Measurements from ENCODE around the gene TRIM10. TPM values are rescaled to one million over a fixed set of nuclear protein-coding genes. Genes with fewer than 3 reads are reported as not detected.

TRIM10 gene
- total RNA-seq, 4 donors from 2014 or later: not detected

DNA sequence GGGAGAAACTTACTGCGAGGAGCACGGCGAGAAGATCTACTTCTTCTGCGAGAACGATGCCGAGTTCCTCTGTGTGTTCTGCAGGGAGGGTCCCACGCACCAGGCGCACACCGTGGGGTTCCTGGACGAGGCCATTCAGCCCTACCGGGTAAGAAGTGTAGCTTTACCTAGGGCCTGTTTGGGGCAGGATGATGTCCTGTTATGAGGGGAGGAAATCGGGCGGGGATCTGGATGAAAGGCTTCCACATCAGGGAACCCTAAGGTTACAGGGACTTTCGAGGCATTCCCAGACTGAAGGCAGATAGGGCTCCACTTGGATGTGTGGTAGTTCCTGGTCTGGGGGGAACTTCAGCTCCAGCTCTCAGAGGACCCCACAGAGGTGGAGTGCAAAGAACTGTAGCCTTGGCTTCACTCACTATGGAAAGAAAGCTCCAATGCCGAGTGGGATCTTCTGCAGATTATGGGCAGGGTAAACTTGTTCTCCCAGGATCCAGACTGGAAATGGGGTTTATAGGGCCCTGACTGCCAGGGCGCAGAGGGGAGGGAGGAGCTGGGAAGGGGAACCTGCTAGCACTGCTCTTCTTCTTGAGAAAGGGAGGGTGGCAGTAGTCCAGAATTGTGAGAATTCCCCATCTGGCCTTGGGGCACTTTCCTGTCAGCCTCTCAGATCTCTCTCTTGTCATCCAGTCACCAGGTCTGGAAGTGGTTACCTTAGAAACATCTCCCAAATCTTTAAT lies 3.1 kb upstream of the TRIM10 start:
- no peak for ATAC-seq
- intact Hi-C loops (cut with DNase I; ENCODE audit: low total_unique reads) (no loop called here), in situ Hi-C loops (cut with MboI; ENCODE audit: low sequenced_read_pairs in 4 of 4) (loop anchor here in 1 of 4 donors (25.0 kb wide), 1 partner anchor 327 kb away; the partner anchor contains the start of gene HLA-G)
- Histone ChIP-seq H3K4me3 (no peak overlapping the region), H3K27me3 (peaks cover 7 to 10% (median 10%) of the 10 kb centered on the region in 3 donors), H3K4me1 (no peaks in the 10 kb centered on the region), H3K36me3 (no peaks in the 10 kb centered on the region), H3K9me3 (no peaks in the 10 kb centered on the region), H3K27ac (no peak overlapping the region)
- TF ChIP-seq POLR2A (IDR thresholded peaks at IDR 0.05): no peak
- DNase-seq: no peak

DNA sequence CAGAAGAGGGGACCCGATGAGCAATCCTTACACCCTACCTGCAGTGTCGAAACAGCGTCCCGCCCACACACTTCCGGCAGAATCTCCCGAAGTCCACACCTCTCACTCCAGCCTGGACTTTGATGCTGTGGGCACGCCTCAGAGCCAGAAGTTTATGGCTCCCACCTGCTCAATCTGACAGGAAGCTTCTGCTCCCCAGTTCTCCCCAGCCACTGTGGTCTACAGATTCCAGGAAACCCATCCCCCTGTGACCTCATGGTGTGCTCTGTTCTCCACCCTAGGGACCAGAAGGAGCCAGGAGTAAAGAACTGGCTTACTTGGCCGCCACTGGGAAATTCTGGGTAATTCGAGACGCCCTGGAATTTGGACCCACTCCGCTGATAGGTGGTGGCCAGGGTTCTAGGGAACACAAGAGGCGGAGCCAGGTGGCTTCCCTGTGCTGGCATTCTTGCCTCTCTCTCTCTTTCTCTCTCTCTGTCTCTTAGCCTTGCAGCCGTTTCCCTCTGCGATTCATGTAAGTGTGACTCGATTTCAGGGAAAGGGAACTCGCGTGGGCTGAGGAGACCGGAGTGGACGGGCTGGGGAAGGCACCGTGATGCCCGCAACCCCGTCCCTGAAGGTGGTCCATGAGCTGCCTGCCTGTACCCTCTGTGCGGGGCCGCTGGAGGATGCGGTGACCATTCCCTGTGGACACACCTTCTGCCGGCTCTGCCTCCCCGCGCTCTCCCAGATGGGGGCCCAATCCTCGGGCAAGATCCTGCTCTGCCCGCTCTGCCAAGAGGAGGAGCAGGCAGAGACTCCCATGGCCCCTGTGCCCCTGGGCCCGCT lies 2.3 kb upstream of the TRIM10 start, which contains the start of gene TRIM15:
TRIM15 (plus strand) TSS at position 457 of the 828 bp plus-strand sequence; CDS start at position 596, 139 bp downstream.
- no peaks in the 10 kb centered on the region for H3K4me1 ChIP-seq
- DNase-seq (no peak), ATAC-seq (no peak)
- in situ Hi-C loops (cut with MboI; ENCODE audit: low sequenced_read_pairs in 4 of 4): loop anchor here in 1 of 4 donors (25.0 kb wide), 1 partner anchor 326 kb away; the partner anchor contains the start of gene HLA-G
- peaks cover 6 to 10% (median 10%) of the 10 kb centered on the region in 3 donors for H3K27me3 ChIP-seq
- no peak within 1 kb of the TSS for H3K4me3 ChIP-seq
- intact Hi-C loops (cut with DNase I; ENCODE audit: low total_unique reads): no loop called here
- no peak for TF ChIP-seq POLR2A (IDR thresholded peaks at IDR 0.05)
- TF ChIP-seq, protein P1, sequence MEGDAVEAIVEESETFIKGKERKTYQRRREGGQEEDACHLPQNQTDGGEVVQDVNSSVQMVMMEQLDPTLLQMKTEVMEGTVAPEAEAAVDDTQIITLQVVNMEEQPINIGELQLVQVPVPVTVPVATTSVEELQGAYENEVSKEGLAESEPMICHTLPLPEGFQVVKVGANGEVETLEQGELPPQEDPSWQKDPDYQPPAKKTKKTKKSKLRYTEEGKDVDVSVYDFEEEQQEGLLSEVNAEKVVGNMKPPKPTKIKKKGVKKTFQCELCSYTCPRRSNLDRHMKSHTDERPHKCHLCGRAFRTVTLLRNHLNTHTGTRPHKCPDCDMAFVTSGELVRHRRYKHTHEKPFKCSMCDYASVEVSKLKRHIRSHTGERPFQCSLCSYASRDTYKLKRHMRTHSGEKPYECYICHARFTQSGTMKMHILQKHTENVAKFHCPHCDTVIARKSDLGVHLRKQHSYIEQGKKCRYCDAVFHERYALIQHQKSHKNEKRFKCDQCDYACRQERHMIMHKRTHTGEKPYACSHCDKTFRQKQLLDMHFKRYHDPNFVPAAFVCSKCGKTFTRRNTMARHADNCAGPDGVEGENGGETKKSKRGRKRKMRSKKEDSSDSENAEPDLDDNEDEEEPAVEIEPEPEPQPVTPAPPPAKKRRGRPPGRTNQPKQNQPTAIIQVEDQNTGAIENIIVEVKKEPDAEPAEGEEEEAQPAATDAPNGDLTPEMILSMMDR (IDR thresholded peaks at IDR 0.05 in 4 of 5, conservative IDR thresholded peaks at IDR 0.05 in 1 of 5): no peak
- H3K36me3 ChIP-seq: no peaks in the 10 kb centered on the region
- no peak within 1 kb of the TSS for H3K27ac ChIP-seq
- no peaks in the 10 kb centered on the region for H3K9me3 ChIP-seq

DNA sequence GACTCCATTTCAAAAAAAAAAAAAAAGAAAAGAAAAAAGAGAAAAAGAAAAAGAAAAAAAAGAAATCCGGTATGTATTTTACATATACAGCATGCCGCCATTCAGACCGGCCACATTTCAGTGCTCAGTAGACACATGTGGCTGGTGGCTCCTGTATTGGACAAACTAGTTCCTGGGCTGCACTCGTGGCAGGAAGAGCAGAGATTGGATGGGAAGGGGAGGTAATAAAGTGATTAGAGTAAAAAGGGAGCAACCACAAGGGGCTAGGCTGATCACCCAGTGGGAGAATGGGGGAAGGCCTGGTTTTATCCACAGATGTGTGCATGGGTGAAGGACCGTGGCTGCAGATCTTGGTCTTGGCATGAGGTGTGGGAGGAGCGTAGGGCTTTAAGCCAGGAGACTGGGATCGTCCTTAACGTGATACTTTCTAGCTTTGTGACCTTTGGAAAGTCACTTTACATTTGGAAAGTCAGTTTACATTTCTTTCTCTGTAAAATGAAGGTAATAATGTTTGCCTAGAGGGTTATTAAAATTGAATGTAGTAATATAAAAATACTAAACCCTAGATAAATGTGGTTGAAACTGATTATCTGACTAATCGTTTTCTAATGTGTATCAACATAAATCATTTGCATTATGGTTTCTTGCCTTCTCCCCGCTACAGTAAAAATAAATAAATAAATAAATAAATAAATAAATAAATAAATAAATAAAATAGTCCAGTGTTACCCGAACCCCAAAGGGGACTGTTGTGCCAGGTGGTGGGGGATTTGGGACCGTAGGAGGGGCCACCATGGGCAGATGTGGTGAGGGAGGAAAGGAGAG lies 1.5 kb upstream of the TRIM10 start:
- H3K27ac ChIP-seq: no peak overlapping the region
- in situ Hi-C loops (cut with MboI; ENCODE audit: low sequenced_read_pairs in 4 of 4): loop anchor here in 1 of 4 donors (25.0 kb wide), 1 partner anchor 325 kb away; the partner anchor contains the start of gene HLA-G
- H3K9me3 ChIP-seq: no peaks in the 10 kb centered on the region
- intact Hi-C loops (cut with DNase I; ENCODE audit: low total_unique reads): no loop called here
- no peaks in the 10 kb centered on the region for H3K4me1 ChIP-seq
- H3K4me3 ChIP-seq: no peak overlapping the region
- ATAC-seq: no peak
- DNase-seq: no peak
- TF ChIP-seq POLR2A (IDR thresholded peaks at IDR 0.05): no peak
- TF ChIP-seq, protein P1 (IDR thresholded peaks at IDR 0.05 in 4 of 5, conservative IDR thresholded peaks at IDR 0.05 in 1 of 5): no peak
- peaks cover 4 to 10% (median 4%) of the 10 kb centered on the region in 3 donors for H3K27me3 ChIP-seq
- no peaks in the 10 kb centered on the region for H3K36me3 ChIP-seq

DNA sequence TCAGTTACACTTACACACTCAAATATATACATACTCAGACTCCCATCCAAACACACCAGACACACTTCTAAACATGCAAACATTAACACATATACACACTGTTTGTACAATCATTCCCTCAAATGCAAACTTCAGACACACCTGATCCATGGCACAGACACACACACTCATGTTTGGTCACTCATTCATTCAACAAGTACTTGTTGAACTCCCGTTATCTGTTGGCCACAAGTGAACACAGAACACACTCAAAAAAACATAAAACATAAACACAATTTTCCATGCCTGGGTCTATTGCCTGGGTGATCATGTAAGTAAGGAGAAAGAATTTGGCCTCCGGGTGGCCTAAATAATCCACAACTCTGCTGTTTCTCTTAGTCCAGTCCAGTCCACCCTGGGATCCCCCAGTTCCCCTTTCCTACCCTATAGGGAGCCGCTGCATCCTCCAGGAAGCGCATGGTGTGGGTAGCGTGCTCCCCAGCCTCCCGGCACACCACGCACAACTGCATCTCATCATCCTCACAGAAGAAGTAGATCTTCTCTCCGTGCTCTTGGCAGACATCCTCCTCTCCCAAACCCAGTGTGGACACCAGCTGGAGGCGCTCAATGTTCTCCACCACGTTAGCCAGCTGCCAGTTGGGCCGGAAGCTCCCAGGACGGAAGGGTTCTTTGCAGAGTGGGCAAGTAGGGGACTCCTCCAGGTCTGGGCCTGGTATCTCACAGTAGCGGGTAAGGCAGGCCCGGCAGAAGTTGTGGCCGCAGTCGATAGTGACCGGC lies 815 bp downstream of the TRIM10 start:
- no peak overlapping the region for H3K4me3 ChIP-seq
- H3K27ac ChIP-seq: no peak overlapping the region
- intact Hi-C loops (cut with DNase I; ENCODE audit: low total_unique reads) (no loop called here), in situ Hi-C loops (cut with MboI; ENCODE audit: low sequenced_read_pairs in 4 of 4) (loop anchor here in 1 of 4 donors (25.0 kb wide), 1 partner anchor 323 kb away; the partner anchor contains the start of gene HLA-G)
- peaks cover 0 to 6% of the 10 kb centered on the region in 2 donors for H3K4me1 ChIP-seq
- ATAC-seq (no peak), DNase-seq (no peak)
- H3K27me3 ChIP-seq: peaks cover 3 to 12% (median 4%) of the 10 kb centered on the region in 3 donors
- no peak for TF ChIP-seq POLR2A (IDR thresholded peaks at IDR 0.05)
- TF ChIP-seq, protein P1 (IDR thresholded peaks at IDR 0.05 in 4 of 5, conservative IDR thresholded peaks at IDR 0.05 in 1 of 5): no peak
- H3K36me3 ChIP-seq: no peaks in the 10 kb centered on the region
- no peaks in the 10 kb centered on the region for H3K9me3 ChIP-seq

Measured in gastrocnemius medialis (tissue), 4 donors.